BE2C (cell line): ENCODE results near the gene NRXN2.

ENCODE experiments used
- DNase-seq: peaks from one replicate; pipeline ENCODE4 v3.0.0-alpha.2; 2020
- H3K27me3 ChIP-seq: fragments of 250-450 bp; sonication (Bioruptor Pico); 2 replicates; pipeline ENCODE4 v1.5.1; 2020; ENCODE audit warnings: mild to moderate bottlenecking
- H3K36me3 ChIP-seq: fragments of 250-450 bp; sonication (Bioruptor Pico); 2 replicates; pipeline ENCODE4 v1.5.1; 2020; ENCODE audit warnings: mild to moderate bottlenecking
- H3K4me1 ChIP-seq: fragments of 250-450 bp; sonication (Bioruptor Pico); 2 replicates; pipeline ENCODE4 v1.5.1; 2020
- H3K4me3 ChIP-seq: 2 replicates; pipeline ENCODE4 v1.5.1; 2011; ENCODE audit warnings: low read depth, low read length
- H3K9me3 ChIP-seq: fragments of 250-450 bp; sonication (Bioruptor Pico); 2 replicates; pipeline ENCODE4 v1.5.1; 2020
- TF ChIP-seq, protein P1 (sequence below): IDR thresholded peaks from 2 replicates; pipeline ENCODE4 v1.5.1; 2012; ENCODE audit warnings: mild to moderate bottlenecking, low read depth, low read length

NRXN2 gene

DNA sequence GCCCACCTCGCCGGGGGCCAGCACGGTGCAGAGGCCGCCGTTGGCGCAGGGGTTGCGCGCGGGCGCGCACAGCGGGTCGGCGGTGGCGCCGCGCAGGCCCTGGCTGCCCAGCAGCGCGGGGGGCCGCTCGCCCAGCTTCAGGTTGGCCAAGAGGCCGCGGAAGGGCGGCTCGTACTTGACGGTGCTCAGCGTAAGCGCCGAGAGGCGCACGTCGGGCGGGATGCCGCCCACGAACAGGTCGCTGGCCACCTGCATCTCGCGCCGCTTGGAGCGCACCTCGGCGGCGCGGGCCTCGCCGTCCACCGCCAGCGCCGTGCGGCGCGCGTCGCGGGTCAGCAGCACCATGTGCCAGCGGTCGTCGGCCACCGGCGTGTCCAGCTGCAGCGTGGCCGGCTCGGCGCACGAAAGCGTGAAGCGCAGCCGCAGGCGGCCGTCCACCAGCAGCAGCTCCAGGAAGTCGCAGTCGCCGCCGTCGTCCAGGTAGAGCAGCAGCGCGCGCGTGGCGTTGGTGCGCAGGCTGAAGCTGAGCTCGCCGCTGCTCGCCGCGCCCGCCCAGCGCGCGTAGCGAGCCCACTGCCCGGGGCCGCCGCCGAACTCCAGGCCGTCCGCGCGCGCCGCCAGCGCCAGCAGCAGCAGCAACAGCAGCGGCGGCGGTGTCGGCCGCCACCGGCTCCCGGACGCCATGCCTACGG, 9.8 kb downstream of the NRXN2 start:
- peak; percentile 68 for DNase-seq
- Histone ChIP-seq H3K4me1 (no peaks in the 10 kb centered on the region), H3K27me3 (no peaks in the 10 kb centered on the region; the same call in none of the 2 replicates)

DNA sequence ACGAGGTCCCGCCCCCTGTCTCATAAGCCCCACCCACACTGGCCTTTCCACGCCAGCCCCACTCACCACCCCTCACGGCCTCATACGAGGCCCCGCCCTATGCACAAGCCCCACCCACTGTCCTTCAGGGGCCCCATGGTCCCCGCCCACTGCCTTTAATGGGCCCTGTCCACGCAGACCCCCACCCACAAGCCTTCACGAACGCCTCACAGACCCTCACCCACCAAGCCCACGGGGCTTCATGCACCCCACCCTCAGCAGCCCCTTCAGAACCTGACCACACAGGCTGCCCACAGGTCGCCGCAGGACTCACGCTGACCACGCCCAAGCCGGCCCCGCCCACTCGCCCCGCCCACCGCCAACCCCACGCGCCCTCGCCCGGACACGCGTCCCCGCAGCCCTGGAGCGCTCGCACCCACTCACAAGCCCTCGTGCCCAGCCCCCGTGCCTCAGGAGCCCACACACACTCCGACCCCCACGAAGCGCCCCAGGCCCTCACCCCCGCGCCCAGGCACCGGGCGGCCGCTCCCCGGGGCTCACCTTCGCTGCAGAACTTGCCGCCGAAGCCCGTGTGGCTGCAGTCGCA, 10.5 kb downstream of the NRXN2 start:
- Histone ChIP-seq H3K9me3 (no peaks in the 10 kb centered on the region), H3K4me3 (no peak overlapping the region), H3K27me3 (no peaks in the 10 kb centered on the region; the same call in none of the 2 replicates), H3K4me1 (no peaks in the 10 kb centered on the region), H3K36me3 (no peaks in the 10 kb centered on the region)
- TF ChIP-seq, protein P1, sequence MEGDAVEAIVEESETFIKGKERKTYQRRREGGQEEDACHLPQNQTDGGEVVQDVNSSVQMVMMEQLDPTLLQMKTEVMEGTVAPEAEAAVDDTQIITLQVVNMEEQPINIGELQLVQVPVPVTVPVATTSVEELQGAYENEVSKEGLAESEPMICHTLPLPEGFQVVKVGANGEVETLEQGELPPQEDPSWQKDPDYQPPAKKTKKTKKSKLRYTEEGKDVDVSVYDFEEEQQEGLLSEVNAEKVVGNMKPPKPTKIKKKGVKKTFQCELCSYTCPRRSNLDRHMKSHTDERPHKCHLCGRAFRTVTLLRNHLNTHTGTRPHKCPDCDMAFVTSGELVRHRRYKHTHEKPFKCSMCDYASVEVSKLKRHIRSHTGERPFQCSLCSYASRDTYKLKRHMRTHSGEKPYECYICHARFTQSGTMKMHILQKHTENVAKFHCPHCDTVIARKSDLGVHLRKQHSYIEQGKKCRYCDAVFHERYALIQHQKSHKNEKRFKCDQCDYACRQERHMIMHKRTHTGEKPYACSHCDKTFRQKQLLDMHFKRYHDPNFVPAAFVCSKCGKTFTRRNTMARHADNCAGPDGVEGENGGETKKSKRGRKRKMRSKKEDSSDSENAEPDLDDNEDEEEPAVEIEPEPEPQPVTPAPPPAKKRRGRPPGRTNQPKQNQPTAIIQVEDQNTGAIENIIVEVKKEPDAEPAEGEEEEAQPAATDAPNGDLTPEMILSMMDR, result no peak
- no peak for DNase-seq

More for the DNA sequence above, 9.8 kb downstream of the NRXN2 start:
- no peaks in the 10 kb centered on the region for H3K36me3 ChIP-seq
- H3K4me3 ChIP-seq, result no peak overlapping the region
- TF ChIP-seq, protein P1, result no peak
- H3K9me3 ChIP-seq, result no peaks in the 10 kb centered on the region

DNA sequence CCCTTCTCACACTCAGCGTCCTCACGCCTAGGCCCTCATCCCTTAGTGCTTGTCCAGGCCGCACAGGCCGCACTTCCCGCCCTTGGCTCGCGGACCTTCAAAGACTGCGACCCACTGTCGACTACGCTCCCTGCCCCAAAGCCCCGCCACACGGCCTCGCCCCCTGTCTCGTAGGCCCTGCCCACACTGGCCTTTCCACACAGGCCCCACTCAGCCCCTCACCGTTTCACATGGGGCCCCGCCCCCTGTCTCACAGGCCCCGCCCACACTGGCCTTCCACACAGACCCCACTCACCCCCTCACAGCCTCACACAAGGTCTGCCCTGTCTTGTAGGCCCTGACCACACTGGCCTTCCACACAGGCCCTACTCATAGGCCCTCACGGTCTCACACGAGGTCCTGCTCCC, 11.0 kb downstream of the NRXN2 start:
- H3K9me3 ChIP-seq, result no peaks in the 10 kb centered on the region
- H3K4me3 ChIP-seq, result no peak overlapping the region
- DNase-seq, result no peak
- H3K4me1 ChIP-seq, result no peaks in the 10 kb centered on the region
- TF ChIP-seq, protein P1, result no peak
- H3K27me3 ChIP-seq, result no peaks in the 10 kb centered on the region; the same call in none of the 2 replicates
- H3K36me3 ChIP-seq, result no peaks in the 10 kb centered on the region

DNA sequence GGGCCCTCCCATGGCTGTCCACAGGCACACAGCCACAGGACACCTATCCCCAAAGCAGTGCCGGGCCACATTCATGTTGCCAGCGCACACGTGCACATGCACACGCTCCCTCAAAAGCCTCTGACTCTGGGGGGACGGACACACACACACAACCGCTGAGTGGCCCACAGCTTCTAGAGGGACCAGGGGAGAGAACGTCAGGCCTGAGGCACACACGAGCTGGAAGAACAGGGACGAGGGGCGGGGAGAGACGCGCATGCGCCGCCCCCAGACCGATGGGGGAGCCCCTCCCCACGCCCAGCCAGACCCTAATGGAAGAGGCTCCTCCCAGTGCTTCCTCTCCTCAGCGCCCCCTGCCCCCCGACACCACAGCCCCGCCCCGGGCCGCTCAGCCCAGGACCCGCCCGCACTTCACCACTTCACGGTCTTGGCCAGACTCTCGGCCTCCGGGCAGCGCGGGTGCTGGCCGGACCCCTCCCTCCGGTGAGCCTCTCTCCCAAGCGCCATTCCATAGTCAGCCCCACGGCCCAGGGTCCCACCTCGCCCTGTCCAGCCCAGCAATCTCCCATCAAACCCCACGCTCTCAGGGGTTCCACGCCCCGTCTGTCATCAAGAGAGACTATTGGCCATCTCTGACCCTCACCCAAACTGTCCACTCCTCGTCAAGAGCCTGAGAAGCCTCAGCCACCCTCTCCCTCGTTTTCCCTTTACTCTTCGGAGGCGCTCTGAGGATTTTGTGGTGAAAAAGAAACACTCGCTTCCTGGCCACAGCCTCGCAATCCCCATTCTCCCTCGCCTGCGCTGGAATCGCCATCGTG, 11.7 kb downstream of the NRXN2 start:
- Histone ChIP-seq H3K36me3 (no peaks in the 10 kb centered on the region), H3K4me3 (no peak overlapping the region), H3K27me3 (no peaks in the 10 kb centered on the region; the same call in none of the 2 replicates)

DNA sequence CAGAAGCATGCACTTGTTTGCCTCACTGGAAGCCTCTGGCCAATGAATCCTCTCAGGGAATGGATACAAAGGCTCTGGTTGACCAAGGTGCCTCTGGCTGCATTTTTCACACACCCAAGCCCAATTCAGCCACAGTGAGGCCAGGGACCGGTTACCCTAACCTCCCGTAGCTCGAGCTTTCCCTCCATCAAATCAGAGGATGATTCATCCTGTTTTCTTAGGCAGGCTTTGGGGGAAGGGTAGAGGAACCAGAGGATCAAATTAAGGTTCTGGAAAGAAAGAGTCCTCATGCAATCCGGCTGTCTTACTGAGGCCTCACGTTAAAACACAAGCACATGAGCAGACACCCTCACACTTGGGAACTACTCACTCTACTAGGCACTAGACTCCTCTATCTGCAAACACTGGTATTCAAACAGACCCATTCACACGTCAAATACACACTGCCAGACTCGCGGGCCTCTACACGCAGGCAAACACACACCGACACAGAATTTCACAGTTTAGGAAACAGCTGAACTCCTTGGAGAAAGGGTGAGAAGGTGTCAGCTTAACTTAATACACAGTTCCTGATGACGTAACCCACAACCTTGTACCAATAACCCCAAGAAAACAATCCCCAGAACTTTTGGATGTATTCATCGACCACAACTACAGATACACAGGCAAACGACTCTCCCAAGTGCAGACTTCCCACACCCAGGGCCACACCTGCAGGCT, 12.4 kb downstream of the NRXN2 start:
- DNase-seq, result no peak
- Histone ChIP-seq H3K27me3 (no peaks in the 10 kb centered on the region; the same call in none of the 2 replicates), H3K4me3 (no peak overlapping the region), H3K9me3 (no peaks in the 10 kb centered on the region), H3K4me1 (no peaks in the 10 kb centered on the region), H3K36me3 (no peaks in the 10 kb centered on the region)
- TF ChIP-seq, protein P1, result no peak

More for the DNA sequence above, 11.7 kb downstream of the NRXN2 start:
- Histone ChIP-seq H3K9me3 (no peaks in the 10 kb centered on the region), H3K4me1 (no peaks in the 10 kb centered on the region)
- TF ChIP-seq, protein P1, result no peak
- no peak for DNase-seq
